Activated T-helper 1 cell treated with anti-CD3 and anti-CD28 coated beads, Interleukin-2, amount 50 U/mL, for 16 hours (primary cell): ENCODE results near the gene THAP7.

ENCODE experiments used
- DNase-seq, 2 donors: peaks; one replicate each; pipeline ENCODE4 v3.0.0-alpha.2; 2020; ENCODE audit warnings: low read depth in 1 of 2, low spot score in 1 of 2

THAP7 gene

DNA sequence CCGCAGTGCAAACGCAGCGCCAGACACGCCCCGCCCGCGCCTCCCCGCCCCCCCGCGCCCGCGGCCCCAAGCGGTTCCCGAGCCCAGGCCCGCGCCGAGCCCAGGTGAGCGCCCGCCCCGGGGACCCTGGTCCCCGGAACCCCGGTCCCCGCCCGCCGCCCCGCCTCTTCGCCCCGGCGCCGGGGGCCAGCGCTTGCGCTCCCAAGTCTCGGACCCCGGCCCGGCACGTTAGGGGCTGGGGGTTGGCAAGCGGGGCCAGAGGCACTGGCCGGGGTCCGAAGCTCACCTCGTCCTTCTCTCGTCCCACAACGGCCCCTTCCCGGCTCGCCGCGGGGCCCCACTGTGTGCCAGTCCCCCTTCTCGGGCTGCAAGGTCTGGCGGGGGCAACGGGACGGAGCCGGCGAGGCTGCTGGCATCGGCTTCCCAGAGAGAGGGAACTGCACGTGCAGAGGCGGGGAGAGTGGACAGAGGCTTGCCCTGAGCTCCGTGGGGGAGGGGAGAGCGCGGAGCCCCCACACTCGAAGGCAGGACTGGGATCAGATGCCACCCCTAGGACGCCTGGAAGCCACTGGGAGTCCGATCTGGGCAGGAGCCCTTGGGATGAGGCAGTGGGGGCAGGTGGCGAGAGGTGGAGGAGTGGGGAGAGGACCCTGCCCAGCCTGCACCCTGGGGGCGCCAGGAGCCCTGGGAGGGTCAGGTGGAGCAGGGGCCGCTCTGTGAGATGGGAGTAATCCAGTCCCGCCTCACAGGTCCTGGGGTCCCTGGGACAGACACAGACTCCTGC is 36.6 kb downstream of the THAP7 start:
- DNase-seq = no peak

DNA sequence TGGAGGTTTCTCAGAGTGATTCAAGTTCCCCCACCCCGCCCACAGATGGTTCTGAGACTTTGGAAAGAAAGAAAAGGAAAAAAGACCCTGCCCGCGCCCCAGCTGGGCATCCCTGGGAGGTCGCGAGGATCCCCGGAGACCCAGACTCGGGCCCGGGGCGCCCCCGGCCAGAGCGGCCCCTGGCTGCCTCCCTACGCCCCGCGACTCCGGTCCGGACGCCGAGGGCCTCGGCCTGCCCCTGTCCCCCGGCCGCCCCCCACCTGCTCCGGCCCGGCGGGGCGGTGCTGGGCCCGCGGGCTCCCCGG is 37.2 kb downstream of the THAP7 start:
- no peak for DNase-seq

DNA sequence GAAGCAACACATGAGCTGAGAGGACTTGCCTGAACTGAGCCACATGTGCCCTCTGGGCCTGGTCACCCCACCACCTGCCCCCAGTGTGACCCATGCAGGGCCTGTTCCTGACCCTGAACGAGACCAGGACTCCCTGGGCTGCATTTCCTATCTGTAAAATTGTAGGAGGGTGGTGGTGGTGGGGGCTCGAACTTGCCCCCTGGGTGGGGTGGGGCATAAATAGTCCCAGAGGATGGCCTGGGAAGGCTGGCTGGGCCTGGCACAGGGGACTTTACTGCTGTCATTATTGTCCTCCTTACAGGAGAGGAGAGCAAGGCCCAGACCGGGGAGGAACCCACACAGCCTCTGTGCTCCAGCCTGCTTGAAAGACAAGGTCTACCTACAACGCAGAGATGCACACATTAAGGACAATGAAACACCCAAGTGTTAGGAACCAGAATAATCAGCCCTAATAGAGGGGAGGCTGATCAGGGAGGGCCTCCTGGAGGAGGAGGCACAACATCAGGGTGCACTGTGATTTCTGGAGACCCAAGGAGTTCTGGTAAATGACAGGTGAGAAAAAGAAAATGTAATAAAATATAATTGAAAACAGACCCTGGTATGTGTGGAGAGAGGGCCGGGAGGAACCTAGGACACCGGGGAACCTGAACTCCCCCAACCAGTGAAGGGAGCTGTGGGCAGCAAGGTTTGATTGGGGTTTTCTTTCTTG is 37.7 kb downstream of the THAP7 start:
- DNase-seq = no peak

DNA sequence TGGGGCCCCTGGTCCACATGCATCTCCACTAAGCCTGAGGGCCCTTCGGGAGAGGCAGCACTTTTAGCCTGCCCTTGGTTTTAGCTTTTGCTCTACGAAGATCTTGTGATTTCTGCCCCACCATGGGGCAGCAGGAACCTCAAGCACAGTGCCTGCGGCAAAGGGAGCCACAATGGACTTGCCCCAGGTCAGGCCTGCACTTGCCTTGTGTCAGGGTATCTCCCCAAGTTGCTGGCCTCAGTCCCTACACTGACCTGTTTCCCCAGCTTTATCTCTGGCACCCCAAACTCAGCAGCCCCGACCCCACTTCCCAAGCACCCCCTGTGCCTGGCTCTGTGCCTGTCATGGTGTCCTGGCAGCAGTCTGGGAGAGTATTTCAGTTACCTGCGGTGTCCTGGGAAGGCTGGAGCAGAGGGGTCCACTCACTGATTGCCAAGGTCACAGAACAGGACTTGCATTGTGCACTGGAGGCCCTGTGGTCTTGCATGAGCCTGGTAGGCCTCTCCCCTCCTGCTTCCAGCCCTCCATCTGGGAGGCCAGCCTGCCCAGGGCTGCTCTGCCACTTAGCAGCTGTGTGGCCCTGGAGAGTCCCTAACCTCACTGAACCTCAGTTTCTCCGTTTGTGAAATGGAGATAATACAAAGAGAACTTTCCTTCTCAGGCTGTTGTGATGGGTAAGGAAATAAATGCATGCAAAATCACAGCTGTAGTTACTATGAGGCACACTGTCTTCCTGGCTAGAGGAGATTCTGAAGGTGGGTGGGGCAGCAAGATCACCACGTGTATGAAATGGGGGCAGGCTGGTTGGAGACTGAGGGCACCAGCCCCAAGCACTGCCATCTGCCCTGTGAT is 38.5 kb downstream of the THAP7 start:
- no peak for DNase-seq

DNA sequence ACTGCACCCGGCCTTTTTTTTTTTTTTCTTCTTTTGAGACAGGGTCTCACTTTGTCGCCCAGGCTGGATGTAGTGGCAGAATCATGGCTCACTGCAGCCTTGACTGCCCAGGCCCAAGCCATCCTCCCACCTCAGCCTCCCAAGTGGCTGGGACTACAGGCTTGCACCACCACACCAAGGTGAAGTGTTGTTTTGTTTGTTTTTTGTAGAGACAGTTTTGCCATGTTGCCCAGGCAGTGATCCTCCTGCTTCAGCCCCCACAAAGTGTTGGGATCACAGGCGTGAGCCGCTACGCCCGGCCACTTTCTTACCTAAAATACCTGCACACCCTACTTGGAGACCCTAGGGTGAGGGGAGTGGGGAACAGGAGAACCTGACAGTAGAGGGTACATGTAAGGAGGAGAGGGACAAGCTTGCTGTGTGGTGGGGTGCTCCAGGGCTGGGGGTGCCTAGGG is 39.4 kb downstream of the THAP7 start:
- DNase-seq = no peak

GRCh38 chr22:20960609-20961008 is 41.3 kb downstream of the THAP7 start:
- no peak for DNase-seq

GRCh38 chr22:20959578-20960461 is 42.1 kb downstream of the THAP7 start:
- DNase-seq = no peak

DNA sequence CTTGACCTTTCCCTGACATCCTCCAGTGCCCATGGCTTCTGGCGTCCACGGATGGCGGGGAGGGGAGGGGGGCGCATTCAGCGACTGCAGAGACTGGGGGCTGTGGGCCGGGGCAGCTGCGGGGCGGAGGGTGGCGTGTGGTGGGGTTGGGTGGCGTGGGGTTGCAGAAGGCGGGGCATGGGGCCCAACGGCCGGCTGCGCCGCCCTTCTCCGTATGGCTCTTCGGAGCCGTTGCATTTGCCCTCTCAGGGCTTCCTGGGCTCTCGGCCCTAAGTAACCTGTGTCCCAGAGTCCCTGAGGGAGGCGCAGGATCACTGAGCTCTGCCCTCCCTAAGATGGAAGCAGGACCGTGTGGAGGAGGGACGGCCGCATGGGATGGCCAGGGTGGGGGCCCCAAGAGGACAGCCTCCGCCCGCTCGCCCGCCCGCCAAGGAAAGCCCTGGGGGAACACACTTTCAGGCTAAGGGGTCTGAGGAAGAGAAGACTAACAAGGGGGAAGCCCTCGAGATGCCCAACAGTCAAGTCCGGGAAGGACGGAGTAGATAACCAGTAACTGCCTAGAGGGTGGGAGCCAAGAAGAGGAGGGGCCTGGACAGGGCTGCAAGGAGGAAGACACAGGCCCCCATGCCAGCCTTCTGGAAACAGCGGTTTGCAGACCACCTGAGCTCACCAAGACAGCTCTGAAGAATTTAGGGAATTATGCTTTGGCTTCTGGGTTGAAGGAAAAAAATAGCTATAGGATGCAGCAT is 44.1 kb downstream of the THAP7 start:
- DNase-seq = no peak

- no peak for DNase-seq
These were observed 44.7 kb downstream of the THAP7 start for GRCh38 chr22:20957102-20957682.

DNA sequence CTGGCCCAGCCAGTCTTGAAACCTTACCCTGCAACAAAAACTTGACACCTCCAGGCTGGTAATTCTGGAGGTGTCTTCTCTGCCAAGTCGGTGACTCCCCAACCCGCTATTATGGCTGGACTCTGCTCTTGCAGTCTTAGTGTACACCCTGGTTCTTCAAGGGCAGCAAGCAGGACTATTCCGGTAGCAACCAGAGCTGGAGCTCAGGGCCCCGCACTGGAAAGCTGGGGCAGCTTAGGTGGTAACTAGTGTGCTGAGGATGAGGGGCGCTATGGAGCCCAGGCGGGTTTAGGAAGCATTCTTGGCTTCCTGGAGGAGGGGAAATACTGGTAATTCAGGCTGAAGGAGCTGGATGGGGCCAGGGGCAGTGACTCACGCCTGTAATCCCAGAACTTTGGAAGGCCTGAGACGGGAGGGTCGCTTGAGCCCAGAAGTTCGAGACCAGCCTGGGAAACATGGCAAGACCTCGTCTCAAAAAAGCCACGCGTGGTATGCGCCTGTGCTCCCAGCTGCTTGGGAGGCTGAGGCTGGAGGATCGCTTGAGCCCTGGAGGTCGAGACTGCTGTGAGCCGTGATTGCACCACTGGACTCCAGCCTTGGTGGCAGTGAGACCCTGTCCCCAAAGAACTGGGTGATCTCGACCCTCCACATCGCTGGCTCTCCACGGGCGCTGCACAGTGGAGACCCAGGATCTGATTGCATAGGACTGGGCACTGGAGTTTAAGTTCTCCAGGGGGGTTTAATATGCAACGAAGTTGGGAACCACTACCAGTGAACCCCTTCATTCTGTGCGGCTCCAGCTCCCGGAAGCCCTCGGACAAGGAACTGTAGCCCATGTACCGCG is 45.4 kb downstream of the THAP7 start:
- no peak for DNase-seq

DNA sequence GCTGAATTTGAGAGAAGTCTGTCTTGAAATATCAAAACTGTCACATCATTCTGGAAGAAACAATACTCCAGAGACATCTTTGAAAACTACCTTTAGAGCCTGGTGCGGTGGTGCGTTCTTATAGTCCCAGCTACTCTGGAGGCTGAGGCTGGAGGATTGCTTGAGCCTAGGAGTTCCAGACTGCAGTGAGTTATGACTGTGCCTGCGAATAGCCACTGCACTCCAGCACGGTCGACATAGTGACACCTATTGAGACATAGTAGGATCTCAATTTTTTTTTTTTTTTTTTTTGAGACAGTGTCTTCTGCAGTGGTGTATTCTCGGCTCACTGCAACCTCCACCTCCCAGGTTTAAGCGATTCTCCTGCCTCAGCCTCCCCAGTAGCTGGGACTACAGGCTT is 46.4 kb downstream of the THAP7 start:
- no peak for DNase-seq

GRCh38 chr22:20953668-20954500 is 48.0 kb downstream of the THAP7 start:
- no peak for DNase-seq

DNA sequence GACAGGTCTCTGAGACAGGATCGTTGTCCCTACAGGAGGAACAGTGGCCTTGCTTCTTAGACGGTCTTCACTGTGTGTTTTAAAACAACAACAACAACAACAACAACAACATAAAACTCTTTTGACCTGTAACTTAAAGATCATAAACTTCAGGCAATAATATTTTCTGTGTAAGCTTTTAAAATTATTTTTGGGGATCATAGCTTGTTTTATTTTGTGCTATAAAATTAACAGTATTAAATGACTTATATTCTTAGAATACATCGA is 48.6 kb downstream of the THAP7 start:
- no peak for DNase-seq

DNA sequence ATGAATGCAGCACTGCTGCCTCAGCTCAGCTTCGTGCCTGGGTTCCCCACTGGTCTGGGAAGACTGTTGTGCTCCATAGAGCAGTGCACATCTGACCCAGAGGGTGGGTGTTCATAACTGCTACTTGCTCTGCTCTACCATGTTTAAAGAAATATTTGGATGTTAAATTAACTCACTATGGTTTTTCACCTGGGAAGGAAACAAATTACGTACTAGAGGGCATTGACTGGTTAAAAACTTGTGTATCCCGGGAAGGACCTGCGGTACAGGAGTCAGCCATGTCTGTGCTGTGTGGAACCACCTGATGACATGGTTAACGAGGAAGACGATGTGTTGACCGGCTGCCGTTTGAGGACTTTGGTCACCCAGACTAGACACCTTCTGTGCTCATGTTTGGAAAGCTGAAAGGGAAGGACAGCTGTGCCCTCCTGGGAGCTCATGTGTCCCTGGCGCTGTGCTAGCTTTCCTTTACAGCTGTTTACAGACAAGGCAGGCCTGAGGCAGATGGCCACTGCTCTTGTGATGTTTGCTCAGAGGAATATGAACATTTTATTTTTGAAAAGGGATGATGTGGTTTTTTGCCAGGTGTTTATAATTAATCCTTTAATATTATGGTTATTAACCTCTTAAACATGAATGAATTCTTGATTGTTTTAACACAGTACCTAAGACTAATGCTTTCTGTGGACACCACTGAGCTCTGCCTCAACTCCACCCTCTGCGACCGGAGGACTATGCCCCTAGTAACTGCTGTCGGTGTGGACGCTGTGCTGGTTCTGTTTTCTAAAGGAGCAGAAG is 49.2 kb downstream of the THAP7 start:
- no peak for DNase-seq

DNA sequence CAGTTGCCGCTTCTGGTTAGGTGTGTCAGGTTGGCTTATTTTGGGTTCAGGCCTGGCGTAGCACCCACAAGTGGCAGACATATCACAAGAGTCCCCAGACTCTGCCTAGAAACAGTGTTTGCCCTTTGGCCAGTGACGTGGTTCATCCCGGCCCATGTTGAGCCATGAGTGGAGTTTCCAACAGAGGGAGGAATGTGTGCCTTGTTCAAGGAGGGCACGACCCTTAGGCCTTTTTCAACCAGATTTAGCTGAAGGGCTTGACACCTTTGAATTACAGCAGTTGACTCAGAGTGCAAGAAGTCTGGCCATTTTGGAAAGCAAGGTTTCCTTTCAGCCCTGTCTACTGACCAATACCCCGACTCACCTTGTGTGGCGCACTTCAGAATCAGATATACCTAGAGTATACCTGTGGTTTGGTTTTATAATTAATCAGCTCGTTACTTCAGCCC is 50.0 kb downstream of the THAP7 start:
- no peak for DNase-seq

GRCh38 chr22:20951151-20951931 is 50.6 kb downstream of the THAP7 start:
- DNase-seq = no peak
